ENCODE data around the gene TIPARP. TPM values are rescaled to one million over a fixed set of nuclear protein-coding genes. Genes with fewer than 3 reads are reported as not detected.
A peak's percentile ranks its signal among the peaks of the same experiment; 100 is the strongest.

TIPARP gene
- total and polyA plus RNA-seq, 2 experiments from 2014 or later: 4.5 to 6.9 TPM

DNA sequence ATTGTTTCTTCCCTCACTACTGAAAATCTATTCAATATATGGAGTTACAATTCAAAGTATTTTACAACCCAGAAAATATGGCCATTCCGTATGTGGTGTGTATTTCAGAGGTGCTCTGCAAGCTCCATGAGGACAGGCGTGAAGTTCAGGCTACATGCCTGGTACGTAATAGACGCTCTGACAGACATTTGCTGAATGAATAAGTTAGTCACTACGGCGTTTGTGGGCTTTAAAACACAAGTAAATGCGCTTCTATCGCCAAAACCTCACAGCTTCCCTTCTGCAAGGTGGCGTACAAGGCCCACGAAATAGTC lies 701 bp upstream of the TIPARP start:
- Mint-ChIP-seq H3K9me3 (no peaks in the 10 kb centered on the region), H3K36me3 (ENCODE audit: low read depth) (peaks cover 13% of the 10 kb centered on the region), H3K27me3 (ENCODE audit: insufficient read depth, low read depth, poor library complexity) (peaks cover 3% of the 10 kb centered on the region), H3K4me1 (peaks cover 22% of the 10 kb centered on the region), H3K27ac (no peak overlapping the region), H3K4me3 (peak overlapping the region; percentile 94)
- Histone ChIP-seq H3K4me3 (peak overlapping the region; percentile 97), H3K4me1 (ENCODE audit: insufficient read depth) (0 out of 2 replicates have a peak, but pooled peaks cover 4% of the 10 kb centered on the region), H4K20me1 (replicated peaks; ENCODE audit: insufficient read depth) (peaks cover 13% of the 10 kb centered on the region; the same call in 1 of the 2 replicates), H3K27me3 (ENCODE audit: insufficient read depth) (peaks cover 16% of the 10 kb centered on the region; the same call in 1 of the 2 replicates), H3K4me2 (peak overlapping the region; percentile 86), H2AFZ (peak overlapping the region; percentile 21; the same call in 1 of the 2 replicates), H3K36me3 (ENCODE audit: insufficient read depth) (peaks cover 5% of the 10 kb centered on the region), H3K27ac (ENCODE audit: low read depth) (no peak overlapping the region), H3K9me2 (ENCODE audit: insufficient read depth) (no peaks in the 10 kb centered on the region), H3F3A (replicated peaks; ENCODE audit: low read depth) (0 out of 2 replicates have a peak, but pooled peaks cover 3% of the 10 kb centered on the region), H3K79me2 (replicated peaks; ENCODE audit: insufficient read depth) (peaks cover 25% of the 10 kb centered on the region)
- no peak for DNase-seq (ENCODE audit: low spot score)
- TF ChIP-seq POLR2AphosphoS5 (IDR thresholded peaks at IDR 0.05; ENCODE audit: low read depth) (no peak), STAT1 (IDR thresholded peaks at IDR 0.05; ENCODE audit: unreplicated experiment) (no peak), EZH2 (IDR thresholded peaks at IDR 0.05; ENCODE audit: low read depth, unreplicated experiment) (no peak), ETS1 (IDR thresholded peaks at IDR 0.05) (no peak), EZH2phosphoT487 (IDR thresholded peaks at IDR 0.05; ENCODE audit: unreplicated experiment) (no peak), ZNF331 (CRISPR knock-in tag; IDR thresholded peaks at IDR 0.05; ENCODE audit: low read depth) (no peak), JUNB (IDR thresholded peaks at IDR 0.05; ENCODE audit: unreplicated experiment) (no peak), ZNF462 (CRISPR knock-in tag; IDR thresholded peaks at IDR 0.05) (no peak), NANOG (IDR thresholded peaks at IDR 0.05; ENCODE audit: borderline replicate concordance) (no peak), ZNF114 (CRISPR knock-in tag; IDR thresholded peaks at IDR 0.05) (no peak), CREB1 (CRISPR knock-in tag; IDR thresholded peaks at IDR 0.05; ENCODE audit: low read depth) (no peak)
- TF ChIP-seq, protein P1, sequence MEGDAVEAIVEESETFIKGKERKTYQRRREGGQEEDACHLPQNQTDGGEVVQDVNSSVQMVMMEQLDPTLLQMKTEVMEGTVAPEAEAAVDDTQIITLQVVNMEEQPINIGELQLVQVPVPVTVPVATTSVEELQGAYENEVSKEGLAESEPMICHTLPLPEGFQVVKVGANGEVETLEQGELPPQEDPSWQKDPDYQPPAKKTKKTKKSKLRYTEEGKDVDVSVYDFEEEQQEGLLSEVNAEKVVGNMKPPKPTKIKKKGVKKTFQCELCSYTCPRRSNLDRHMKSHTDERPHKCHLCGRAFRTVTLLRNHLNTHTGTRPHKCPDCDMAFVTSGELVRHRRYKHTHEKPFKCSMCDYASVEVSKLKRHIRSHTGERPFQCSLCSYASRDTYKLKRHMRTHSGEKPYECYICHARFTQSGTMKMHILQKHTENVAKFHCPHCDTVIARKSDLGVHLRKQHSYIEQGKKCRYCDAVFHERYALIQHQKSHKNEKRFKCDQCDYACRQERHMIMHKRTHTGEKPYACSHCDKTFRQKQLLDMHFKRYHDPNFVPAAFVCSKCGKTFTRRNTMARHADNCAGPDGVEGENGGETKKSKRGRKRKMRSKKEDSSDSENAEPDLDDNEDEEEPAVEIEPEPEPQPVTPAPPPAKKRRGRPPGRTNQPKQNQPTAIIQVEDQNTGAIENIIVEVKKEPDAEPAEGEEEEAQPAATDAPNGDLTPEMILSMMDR (conservative IDR thresholded peaks at IDR 0.05; ENCODE audit: low read depth in 2 of 2): no peak
- TF ChIP-seq, protein P2, sequence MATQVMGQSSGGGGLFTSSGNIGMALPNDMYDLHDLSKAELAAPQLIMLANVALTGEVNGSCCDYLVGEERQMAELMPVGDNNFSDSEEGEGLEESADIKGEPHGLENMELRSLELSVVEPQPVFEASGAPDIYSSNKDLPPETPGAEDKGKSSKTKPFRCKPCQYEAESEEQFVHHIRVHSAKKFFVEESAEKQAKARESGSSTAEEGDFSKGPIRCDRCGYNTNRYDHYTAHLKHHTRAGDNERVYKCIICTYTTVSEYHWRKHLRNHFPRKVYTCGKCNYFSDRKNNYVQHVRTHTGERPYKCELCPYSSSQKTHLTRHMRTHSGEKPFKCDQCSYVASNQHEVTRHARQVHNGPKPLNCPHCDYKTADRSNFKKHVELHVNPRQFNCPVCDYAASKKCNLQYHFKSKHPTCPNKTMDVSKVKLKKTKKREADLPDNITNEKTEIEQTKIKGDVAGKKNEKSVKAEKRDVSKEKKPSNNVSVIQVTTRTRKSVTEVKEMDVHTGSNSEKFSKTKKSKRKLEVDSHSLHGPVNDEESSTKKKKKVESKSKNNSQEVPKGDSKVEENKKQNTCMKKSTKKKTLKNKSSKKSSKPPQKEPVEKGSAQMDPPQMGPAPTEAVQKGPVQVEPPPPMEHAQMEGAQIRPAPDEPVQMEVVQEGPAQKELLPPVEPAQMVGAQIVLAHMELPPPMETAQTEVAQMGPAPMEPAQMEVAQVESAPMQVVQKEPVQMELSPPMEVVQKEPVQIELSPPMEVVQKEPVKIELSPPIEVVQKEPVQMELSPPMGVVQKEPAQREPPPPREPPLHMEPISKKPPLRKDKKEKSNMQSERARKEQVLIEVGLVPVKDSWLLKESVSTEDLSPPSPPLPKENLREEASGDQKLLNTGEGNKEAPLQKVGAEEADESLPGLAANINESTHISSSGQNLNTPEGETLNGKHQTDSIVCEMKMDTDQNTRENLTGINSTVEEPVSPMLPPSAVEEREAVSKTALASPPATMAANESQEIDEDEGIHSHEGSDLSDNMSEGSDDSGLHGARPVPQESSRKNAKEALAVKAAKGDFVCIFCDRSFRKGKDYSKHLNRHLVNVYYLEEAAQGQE (IDR thresholded peaks at IDR 0.05; ENCODE audit: unreplicated experiment): no peak
- no peak for ATAC-seq

All from GM23338 (cell line).